ENCODE measurements around the gene POLN.

GRCh38 chr4:2252530-2253091 lies 10.7 kb upstream of the POLN start:
- TF ChIP-seq CTCF (IDR thresholded peaks at IDR 0.05) = no peak
- TF ChIP-seq POLR2A (IDR thresholded peaks at IDR 0.05) = no peak
- no peak for TF ChIP-seq EP300 (IDR thresholded peaks at IDR 0.05)

Measured in tibial nerve (tissue), 4 donors.